ENCODE data around the gene PCED1B. TPM values are rescaled to one million over a fixed set of nuclear protein-coding genes. Genes with fewer than 3 reads are reported as not detected.

Gene PCED1B
- total and polyA plus RNA-seq, 2 experiments from 2014 or later, result 5.1 to 6.6 TPM

- H3K79me2 ChIP-seq (replicated peaks; ENCODE audit: insufficient read depth), result no peaks in the 10 kb centered on the region
- H3F3A ChIP-seq (replicated peaks; ENCODE audit: low read depth), result no peaks in the 10 kb centered on the region
- no peak for DNase-seq (ENCODE audit: low spot score)
- no peaks in the 10 kb centered on the region for H3K27me3 ChIP-seq (ENCODE audit: insufficient read depth)
- no peaks in the 10 kb centered on the region for H4K20me1 ChIP-seq (replicated peaks; ENCODE audit: insufficient read depth)
- Mint-ChIP-seq H3K4me1 (peaks cover 19% of the 10 kb centered on the region), H3K4me3 (no peak overlapping the region), H3K36me3 (ENCODE audit: low read depth) (peaks cover 24% of the 10 kb centered on the region), H3K9me3 (peaks cover 20% of the 10 kb centered on the region), H3K27me3 (ENCODE audit: insufficient read depth, low read depth, poor library complexity) (peaks cover 8% of the 10 kb centered on the region), H3K27ac (no peak overlapping the region)
- ATAC-seq, result no peak
- H2AFZ ChIP-seq, result peak overlapping the region; percentile 47; the same call in 1 of the 2 replicates
- H3K4me2 ChIP-seq, result no peak overlapping the region
- no peak overlapping the region for H3K27ac ChIP-seq (ENCODE audit: low read depth)
- H3K36me3 ChIP-seq (ENCODE audit: insufficient read depth), result peaks cover 5% of the 10 kb centered on the region; the same call in 1 of the 2 replicates
- no peaks in the 10 kb centered on the region for H3K9me2 ChIP-seq (ENCODE audit: insufficient read depth)
- TF ChIP-seq EZH2phosphoT487 (IDR thresholded peaks at IDR 0.05; ENCODE audit: unreplicated experiment) (no peak), EZH2 (IDR thresholded peaks at IDR 0.05; ENCODE audit: low read depth, unreplicated experiment) (no peak), JUNB (IDR thresholded peaks at IDR 0.05; ENCODE audit: unreplicated experiment) (no peak), CTCF (conservative IDR thresholded peaks at IDR 0.05; ENCODE audit: low read depth in 2 of 2) (no peak), ZNF114 (CRISPR knock-in tag; IDR thresholded peaks at IDR 0.05) (no peak), ZNF331 (CRISPR knock-in tag; IDR thresholded peaks at IDR 0.05; ENCODE audit: low read depth) (no peak), ZNF462 (CRISPR knock-in tag; IDR thresholded peaks at IDR 0.05) (no peak), NANOG (IDR thresholded peaks at IDR 0.05; ENCODE audit: borderline replicate concordance) (no peak), CREB1 (CRISPR knock-in tag; IDR thresholded peaks at IDR 0.05; ENCODE audit: low read depth) (no peak), STAT1 (IDR thresholded peaks at IDR 0.05; ENCODE audit: unreplicated experiment) (no peak), REST (IDR thresholded peaks at IDR 0.05; ENCODE audit: unreplicated experiment) (no peak), ETS1 (IDR thresholded peaks at IDR 0.05) (no peak), POLR2AphosphoS5 (IDR thresholded peaks at IDR 0.05; ENCODE audit: low read depth) (no peak)
- no peaks in the 10 kb centered on the region for H3K4me1 ChIP-seq (ENCODE audit: insufficient read depth)
- H3K4me3 ChIP-seq, result no peak overlapping the region
Observed at GRCh38 chr12:47247418-47247817, 168.0 kb downstream of the PCED1B start.

Measured in GM23338 (cell line).